CD14-positive monocyte (primary cell): ENCODE data around the gene TXNDC9. TPM values are rescaled to one million over a fixed set of nuclear protein-coding genes. Genes with fewer than 3 reads are reported as not detected.
"Not testable (repeated sequence)": the region's sequence is repeated elsewhere in the genome, so short reads cannot be mapped to it uniquely, and the experiment has no call there.

Experiments used
- DNase-seq, 3 donors: peaks; one replicate each; pipeline ENCODE4 v3.0.0-alpha.2; 2011 to 2022
- H2AFZ ChIP-seq: 2 replicates; pipeline ENCODE4 v1.6.0; 2012; ENCODE audit warnings: mild to moderate bottlenecking, low read depth, low read length, inconsistent platforms; ENCODE audit not compliant: insufficient read depth, poor library complexity, severe bottlenecking
- H3K27ac ChIP-seq, 2 donors: 1 replicate in 1 of 2; 2 replicates in 1 of 2; pipeline ENCODE4 v1.5.1; 2012 to 2013; ENCODE audit warnings: low read length in 2 of 2, control low read depth in 1 of 2, inconsistent platforms in 1 of 2, low read depth in 1 of 2, mild to moderate bottlenecking in 1 of 2
- H3K27me3 ChIP-seq, 2 donors: one replicate each; pipeline versions ENCODE4 v1.6.0 to v1.6.1; 2011 to 2013; ENCODE audit warnings: low read length in 2 of 2; ENCODE audit not compliant: control insufficient read depth in 2 of 2, insufficient read depth in 2 of 2
- H3K36me3 ChIP-seq, 2 donors: replicated peaks in 1 of 2; 1 replicate in 1 of 2; 2 replicates in 1 of 2; pipeline versions ENCODE4 v1.5.1 to v1.6.1; 2012 to 2013; ENCODE audit warnings: low read length in 2 of 2, control low read depth in 1 of 2, inconsistent platforms in 1 of 2, mild to moderate bottlenecking in 1 of 2; ENCODE audit not compliant: insufficient read depth in 2 of 2, control insufficient read depth in 1 of 2
- H3K4me1 ChIP-seq, 2 donors: 1 replicate in 1 of 2; 2 replicates in 1 of 2; pipeline versions ENCODE4 v1.5.1 to v1.6.1; 2012 to 2013; ENCODE audit warnings: low read length in 2 of 2, control low read depth in 1 of 2, inconsistent platforms in 1 of 2, mild to moderate bottlenecking in 1 of 2, moderate library complexity in 1 of 2; ENCODE audit not compliant: insufficient read depth in 2 of 2, control insufficient read depth in 1 of 2
- H3K4me2 ChIP-seq: replicated peaks from 2 replicates; pipeline ENCODE3; 2012; ENCODE audit warnings: low read length, moderate library complexity, mild to moderate bottlenecking; ENCODE audit not compliant: poor library complexity, severe bottlenecking; ENCODE audit errors: extremely low read depth
- H3K4me3 ChIP-seq, 3 experiments: fragments of 200-600 bp in 1 of 3; sonication (generic) in 1 of 3; replicated peaks in 1 of 3; 1 replicate in 2 of 3; 2 replicates in 1 of 3; pipeline ENCODE4 v1.5.1; 2011 to 2013; ENCODE audit warnings: low read length in 3 of 3, mild to moderate bottlenecking in 3 of 3, control low read depth in 2 of 3, low read depth in 2 of 3, inconsistent platforms in 1 of 3, moderate library complexity in 1 of 3
- H3K79me2 ChIP-seq: 2 replicates; pipeline ENCODE4 v1.6.0; 2012; ENCODE audit warnings: mild to moderate bottlenecking, control low read depth, inconsistent platforms, low read length, moderate library complexity; ENCODE audit not compliant: insufficient read depth
- H3K9ac ChIP-seq: 2 replicates; pipeline ENCODE4 v1.6.0; 2017; ENCODE audit warnings: low read length, mild to moderate bottlenecking; ENCODE audit not compliant: insufficient read depth, poor library complexity, severe bottlenecking
- H3K9me3 ChIP-seq, 2 donors: replicated peaks in 1 of 2; 1 replicate in 1 of 2; 2 replicates in 1 of 2; pipeline versions ENCODE4 v1.5.1 to v1.6.1; 2012 to 2013; ENCODE audit warnings: low read length in 2 of 2, control low read depth in 1 of 2; ENCODE audit not compliant: control insufficient read depth in 1 of 2, insufficient read depth in 1 of 2
- H4K20me1 ChIP-seq: 2 replicates; pipeline ENCODE4 v1.6.0; 2012; ENCODE audit warnings: mild to moderate bottlenecking, low read length, control low read depth, moderate library complexity; ENCODE audit not compliant: insufficient read depth
- H3K27ac Mint-ChIP-seq, 7 donors: one replicate each; pipeline ENCODE4 v1.8.0; 2020; ENCODE audit warnings: mild to moderate bottlenecking in 7 of 7, mixed read lengths in 7 of 7, moderate library complexity in 6 of 7, inconsistent platforms in 2 of 7
- H3K27me3 Mint-ChIP-seq, 3 donors: one replicate each; pipeline ENCODE4 v1.8.0; 2021 to 2022; ENCODE audit warnings: low read depth in 3 of 3, mild to moderate bottlenecking in 3 of 3, mixed read lengths in 3 of 3, moderate library complexity in 3 of 3, inconsistent platforms in 1 of 3
- H3K36me3 Mint-ChIP-seq, 2 donors: one replicate each; pipeline ENCODE4 v1.8.0; 2020; ENCODE audit warnings: mixed read lengths in 2 of 2, inconsistent platforms in 1 of 2, mild to moderate bottlenecking in 1 of 2
- H3K4me1 Mint-ChIP-seq: one replicate; pipeline ENCODE4 v1.8.0; 2020; ENCODE audit warnings: mild to moderate bottlenecking, mixed read lengths
- H3K4me3 Mint-ChIP-seq, 2 donors: one replicate each; pipeline ENCODE4 v1.8.0; 2020; ENCODE audit warnings: mild to moderate bottlenecking in 2 of 2, mixed read lengths in 2 of 2, moderate library complexity in 1 of 2
- H3K9me3 Mint-ChIP-seq, 7 donors: one replicate each; pipeline ENCODE4 v1.8.0; 2020 to 2022; ENCODE audit warnings: mixed read lengths in 7 of 7, mild to moderate bottlenecking in 6 of 7, moderate library complexity in 6 of 7, inconsistent platforms in 2 of 7
- WGBS: methylation state at CpG from one replicate; pipeline ENCODE4 v1.1.5; 2013; ENCODE audit warnings: missing lambda C conversion rate; ENCODE audit not compliant: insufficient coverage; 5-methylcytosine and 5-hydroxymethylcytosine counted together
- intact Hi-C, 2 donors: fragments of 100-400 bp; cut with micrococcal nuclease; formaldehyde crosslinking; loops; one replicate each; pipeline versions ENCODE4 v1.15.0 to v1.15.1; 2023
- polyA plus RNA-seq, 3 donors: library from polyadenylated mRNA; depleted of rRNA in 1 of 3; unstranded in 2 of 3; stranded (reverse) in 1 of 3; fragments of 300-500 nt in 2 of 3; fragments of >200 nt in 1 of 3; fragmentation: Illumina TruSeq in 2 of 3; gene quantifications; 1 replicate in 2 of 3; 2 replicates in 1 of 3; pipeline ENCODE4 v1.2.3, GENCODE V29; 2012 to 2021
- TF ChIP-seq, protein P1 (sequence below): fragments of 200-600 bp; IDR thresholded peaks from one replicate; pipeline ENCODE4 v1.8.0; 2022; ENCODE audit warnings: antibody characterized with exemption, mild to moderate bottlenecking

The TXNDC9 gene
- polyA plus RNA-seq, 3 donors = 8.8 to 45.6 (median 40.3) TPM

DNA sequence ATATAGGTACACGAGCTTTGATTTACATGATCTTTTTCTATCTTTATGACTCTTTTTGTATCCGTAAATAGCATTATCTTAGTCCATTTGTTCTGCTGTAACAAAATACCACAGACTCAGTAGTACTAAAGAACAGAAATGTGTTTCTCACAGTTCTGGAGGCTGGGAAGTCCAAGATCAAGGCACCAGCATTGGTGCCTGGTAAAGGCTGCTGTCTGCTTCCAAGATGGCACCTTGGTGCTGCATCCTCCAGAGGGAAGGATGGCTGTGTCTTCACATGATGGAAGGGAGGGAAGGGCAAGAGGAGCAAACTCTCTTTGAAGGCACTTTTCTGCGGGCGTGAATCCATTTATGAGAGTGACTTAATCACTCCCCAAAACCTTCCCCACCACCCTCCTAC lies 37.0 kb upstream of the TXNDC9 start:
- no peak overlapping the region for H3K27ac ChIP-seq
- no peak overlapping the region for H3K4me3 Mint-ChIP-seq
- H3K27me3 ChIP-seq = no peaks in the 10 kb centered on the region
- WGBS = no CpG with 5 or more reads among the region's 4 CpGs
- H3K36me3 Mint-ChIP-seq = peaks cover 84 to 97% of the 10 kb centered on the region in 2 donors
- H3K36me3 ChIP-seq = peaks cover 85 to 97% of the 10 kb centered on the region in 2 donors
- H3K4me3 ChIP-seq = no peak overlapping the region
- H2AFZ ChIP-seq = no peak overlapping the region
- no peaks in the 10 kb centered on the region for H3K79me2 ChIP-seq
- TF ChIP-seq, protein P1, sequence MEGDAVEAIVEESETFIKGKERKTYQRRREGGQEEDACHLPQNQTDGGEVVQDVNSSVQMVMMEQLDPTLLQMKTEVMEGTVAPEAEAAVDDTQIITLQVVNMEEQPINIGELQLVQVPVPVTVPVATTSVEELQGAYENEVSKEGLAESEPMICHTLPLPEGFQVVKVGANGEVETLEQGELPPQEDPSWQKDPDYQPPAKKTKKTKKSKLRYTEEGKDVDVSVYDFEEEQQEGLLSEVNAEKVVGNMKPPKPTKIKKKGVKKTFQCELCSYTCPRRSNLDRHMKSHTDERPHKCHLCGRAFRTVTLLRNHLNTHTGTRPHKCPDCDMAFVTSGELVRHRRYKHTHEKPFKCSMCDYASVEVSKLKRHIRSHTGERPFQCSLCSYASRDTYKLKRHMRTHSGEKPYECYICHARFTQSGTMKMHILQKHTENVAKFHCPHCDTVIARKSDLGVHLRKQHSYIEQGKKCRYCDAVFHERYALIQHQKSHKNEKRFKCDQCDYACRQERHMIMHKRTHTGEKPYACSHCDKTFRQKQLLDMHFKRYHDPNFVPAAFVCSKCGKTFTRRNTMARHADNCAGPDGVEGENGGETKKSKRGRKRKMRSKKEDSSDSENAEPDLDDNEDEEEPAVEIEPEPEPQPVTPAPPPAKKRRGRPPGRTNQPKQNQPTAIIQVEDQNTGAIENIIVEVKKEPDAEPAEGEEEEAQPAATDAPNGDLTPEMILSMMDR = no peak
- H3K4me1 ChIP-seq = no peaks in the 10 kb centered on the region
- no peaks in the 10 kb centered on the region for H3K9me3 ChIP-seq
- H3K9ac ChIP-seq = no peak overlapping the region
- no peak overlapping the region for H3K27ac Mint-ChIP-seq
- no peaks in the 10 kb centered on the region for H3K27me3 Mint-ChIP-seq
- intact Hi-C loops = no loop called here
- peaks cover 1 to 6% (median 3%) of the 10 kb centered on the region in 7 donors for H3K9me3 Mint-ChIP-seq
- no peak for DNase-seq
- no peak overlapping the region for H3K4me2 ChIP-seq
- no peaks in the 10 kb centered on the region for H4K20me1 ChIP-seq
- no peaks in the 10 kb centered on the region for H3K4me1 Mint-ChIP-seq

DNA sequence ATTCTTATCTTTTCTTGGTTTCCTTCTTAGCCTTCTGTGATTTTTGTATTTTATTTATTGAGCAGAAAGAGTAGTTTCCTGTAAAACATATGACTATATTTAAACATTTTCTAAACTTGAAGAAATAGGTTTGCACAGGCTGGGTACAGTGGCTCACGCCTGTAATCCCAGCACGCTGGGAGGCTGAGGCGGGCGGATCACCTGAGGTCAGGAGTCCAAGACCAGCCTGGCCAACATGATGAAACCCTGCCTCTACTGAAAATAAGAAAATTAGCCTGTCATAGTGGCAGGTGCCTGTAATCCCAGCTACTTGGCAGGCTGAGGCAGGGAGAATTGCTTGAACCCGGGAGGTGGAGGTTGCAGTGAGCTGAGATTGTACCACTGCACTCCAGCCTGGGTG lies 32.7 kb upstream of the TXNDC9 start:
- DNase-seq, H3K4me1 Mint-ChIP-seq, H3K4me2 ChIP-seq, H3K27me3 ChIP-seq, H3K27ac ChIP-seq, H3K4me3 Mint-ChIP-seq, H4K20me1 ChIP-seq, H3K9me3 ChIP-seq, H3K9me3 Mint-ChIP-seq, H3K9ac ChIP-seq, H3K4me1 ChIP-seq, H3K4me3 ChIP-seq, H3K27ac Mint-ChIP-seq, H3K27me3 Mint-ChIP-seq, intact Hi-C loops, H2AFZ ChIP-seq, H3K79me2 ChIP-seq: not testable (repeated sequence)
- H3K36me3 Mint-ChIP-seq = peaks cover 78 to 95% of the 10 kb centered on the region in 2 donors
- peaks cover 91 to 98% of the 10 kb centered on the region in 2 donors for H3K36me3 ChIP-seq
- 100% methylated on average over 3 of the region's 5 CpGs for WGBS
